ENCODE results near the gene PRRX2.

- TF ChIP-seq REST (tag by site-specific recombination; IDR thresholded peaks at IDR 0.05) (no peak), ZNF580 (tag by site-specific recombination; IDR thresholded peaks at IDR 0.05) (no peak), CTCF (tag by site-specific recombination; IDR thresholded peaks at IDR 0.05) (no peak), ZBTB21 (tag by site-specific recombination; IDR thresholded peaks at IDR 0.05) (no peak), ZNF677 (tag by site-specific recombination; IDR thresholded peaks at IDR 0.05) (no peak), ZNF843 (tag by site-specific recombination; IDR thresholded peaks at IDR 0.05) (no peak), MYNN (tag by site-specific recombination; IDR thresholded peaks at IDR 0.05; ENCODE audit: borderline replicate concordance) (no peak), ZNF423 (tag by site-specific recombination; IDR thresholded peaks at IDR 0.05) (no peak), ZNF701 (tag by site-specific recombination; IDR thresholded peaks at IDR 0.05) (no peak), YY1 (tag by site-specific recombination; IDR thresholded peaks at IDR 0.05) (no peak)
These were observed 90.7 kb downstream of the PRRX2 start for GRCh38 chr9:129756191-129756590.

All from HEK293 (cell line).